ENCODE measurements around the gene HGD.
"Not testable (repeated sequence)": the region's sequence is repeated elsewhere in the genome, so short reads cannot be mapped to it uniquely, and the experiment has no call there.

The HGD gene

GRCh38 chr3:120680193-120680894, 1.7 kb downstream of the HGD start:
- DNase-seq (ENCODE audit: low read depth in 2 of 2): no peak

DNA sequence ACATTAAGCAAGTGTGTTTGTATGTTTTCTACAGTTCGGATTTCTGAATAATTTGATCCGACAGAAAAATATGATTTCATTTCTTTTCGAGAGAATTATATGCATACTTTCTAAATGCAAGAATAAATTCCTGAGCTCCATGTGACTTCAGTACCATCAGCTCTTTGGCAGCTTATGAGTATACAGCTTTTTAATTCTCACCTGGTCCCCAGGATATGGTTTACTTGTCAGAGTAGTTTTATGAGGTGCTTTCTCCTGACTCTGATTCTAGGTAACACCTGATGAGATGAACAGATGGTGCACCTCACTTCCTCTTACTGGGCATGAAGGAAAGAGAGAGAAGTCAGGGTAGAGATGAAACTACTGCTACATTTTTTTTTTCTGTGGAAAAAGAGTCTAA, 3.1 kb downstream of the HGD start:
- no peak for DNase-seq (ENCODE audit: low read depth in 2 of 2)

DNA sequence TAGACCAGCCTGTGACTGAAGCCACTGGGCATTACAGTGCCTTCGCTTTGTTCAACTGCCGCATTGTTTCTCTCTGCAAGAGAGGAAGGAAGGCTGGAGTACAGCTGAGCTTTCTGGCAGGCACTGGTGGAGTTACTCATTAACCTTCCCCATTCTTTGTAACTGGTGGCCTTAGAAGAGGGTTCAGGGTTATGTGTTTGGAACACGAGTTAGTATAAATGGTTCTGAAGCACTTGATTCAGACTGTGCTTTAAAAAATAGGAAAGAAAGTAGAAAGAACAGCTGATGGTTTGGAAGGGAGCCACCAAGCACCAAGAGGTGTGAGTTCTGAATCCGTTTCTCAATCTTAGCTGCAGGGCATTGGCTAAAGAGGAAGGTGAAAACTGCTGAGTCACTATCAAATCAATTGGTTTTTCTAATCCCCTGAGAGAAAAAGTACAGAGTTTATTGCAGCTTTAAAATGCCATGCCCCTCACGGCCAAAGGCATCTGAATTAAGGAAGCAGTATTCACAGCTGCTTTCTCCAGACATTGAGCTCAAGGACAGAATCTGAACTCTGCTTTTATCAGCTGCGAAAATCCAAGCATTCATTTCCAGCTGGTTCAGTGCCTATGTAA, 3.6 kb downstream of the HGD start:
- no peak for DNase-seq (ENCODE audit: low read depth in 2 of 2)

DNA sequence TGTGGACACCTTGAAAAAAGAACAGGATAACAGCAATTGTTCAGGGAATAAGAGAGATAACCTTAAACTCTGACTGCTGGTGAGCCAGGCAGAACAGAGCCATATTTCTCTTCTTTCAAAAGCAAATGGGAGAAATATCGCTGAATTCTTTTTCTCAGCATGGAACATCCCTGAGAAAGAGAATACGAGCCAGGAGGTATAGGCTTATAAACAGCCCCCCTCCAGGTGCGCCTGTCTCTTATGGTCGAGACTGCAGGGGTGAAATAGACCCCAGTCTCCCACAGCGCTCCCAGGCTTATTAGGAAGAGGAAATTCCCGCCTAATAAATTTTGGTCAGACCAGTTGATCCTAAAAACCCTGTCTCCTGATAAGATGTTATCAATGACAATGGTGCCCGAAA, 4.8 kb downstream of the HGD start:
- not testable (repeated sequence) for DNase-seq (ENCODE audit: low read depth in 2 of 2)

- no peak for DNase-seq (ENCODE audit: low read depth in 2 of 2)
Observed at GRCh38 chr3:120673116-120673515, 8.9 kb downstream of the HGD start.

DNA sequence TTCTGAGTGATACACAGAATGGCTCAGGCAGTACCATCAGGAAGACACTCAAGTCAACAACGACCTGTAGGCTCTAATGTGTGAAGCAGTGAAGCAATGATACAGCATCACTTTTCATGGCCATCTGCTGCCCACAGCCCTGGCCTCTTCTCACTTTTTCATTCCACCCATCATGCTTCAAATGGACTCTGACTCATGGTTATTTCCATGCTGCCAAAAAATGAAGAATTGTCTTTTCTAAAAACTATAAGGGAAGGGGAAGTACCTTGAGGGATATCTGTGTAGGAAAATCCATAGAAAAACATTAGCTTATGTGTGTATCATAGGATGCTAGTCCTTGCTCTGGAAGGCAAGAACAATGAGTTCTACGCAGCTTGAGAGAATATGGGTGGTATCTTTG, 11.5 kb downstream of the HGD start:
- DNase-seq (ENCODE audit: low read depth in 2 of 2): no peak

- DNase-seq (ENCODE audit: low read depth in 2 of 2): no peak
Observed at GRCh38 chr3:120664926-120665325, 17.1 kb downstream of the HGD start.

GRCh38 chr3:120661945-120662344, 20.1 kb downstream of the HGD start:
- DNase-seq (ENCODE audit: low read depth in 2 of 2): no peak

GRCh38 chr3:120661106-120661905, 20.7 kb downstream of the HGD start:
- no peak for DNase-seq (ENCODE audit: low read depth in 2 of 2)

DNA sequence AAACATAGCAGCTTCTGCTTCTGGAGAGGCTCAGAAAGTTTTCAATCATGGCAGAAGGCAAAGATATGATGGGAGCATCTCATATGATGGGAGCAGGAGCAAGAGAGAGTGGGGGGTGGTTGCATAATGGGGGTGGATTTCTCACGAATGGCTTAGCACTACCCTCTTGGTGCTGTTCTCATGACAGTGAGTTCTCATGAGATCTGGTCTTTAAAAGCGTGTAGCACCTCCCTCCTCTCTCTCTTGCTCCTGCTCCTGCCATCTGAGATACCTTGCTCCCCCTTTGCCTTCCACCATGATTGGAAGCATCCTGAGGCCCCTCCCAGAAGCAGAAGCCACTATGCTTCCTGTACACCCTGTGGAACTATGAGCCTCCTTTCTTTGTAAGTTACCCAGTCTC, 22.2 kb downstream of the HGD start:
- DNase-seq (ENCODE audit: low read depth in 2 of 2): no peak

- DNase-seq (ENCODE audit: low read depth in 2 of 2): no peak
Observed at GRCh38 chr3:120659285-120659684, 22.8 kb downstream of the HGD start.

GRCh38 chr3:120652896-120653545, 29.0 kb downstream of the HGD start:
- no peak for DNase-seq (ENCODE audit: low read depth in 2 of 2)

GRCh38 chr3:120652281-120652680, 29.8 kb downstream of the HGD start:
- no peak for DNase-seq (ENCODE audit: low read depth in 2 of 2)

- no peak for DNase-seq (ENCODE audit: low read depth in 2 of 2)
Observed at GRCh38 chr3:120650311-120650710, 31.7 kb downstream of the HGD start.

DNA sequence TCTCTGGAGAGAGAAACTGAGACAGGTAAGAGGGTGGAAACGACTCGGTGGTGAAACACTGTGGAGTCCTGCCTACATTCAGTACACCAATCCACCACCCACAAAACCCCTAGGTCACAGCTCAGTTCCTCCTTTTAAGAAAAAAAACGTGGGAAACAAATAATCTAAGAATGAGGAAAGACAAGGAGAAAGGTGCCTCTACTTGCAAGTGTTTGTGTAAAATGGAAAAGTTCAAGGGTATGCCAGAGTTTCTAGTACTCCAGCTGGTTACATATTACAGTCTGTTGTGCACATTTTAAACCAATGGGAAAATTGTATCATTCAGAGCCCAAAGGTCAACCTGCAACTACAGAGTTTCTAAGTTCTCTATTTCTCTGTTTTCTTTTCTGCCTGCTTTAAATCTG, 32.2 kb downstream of the HGD start:
- DNase-seq (ENCODE audit: low read depth in 2 of 2): no peak

DNA sequence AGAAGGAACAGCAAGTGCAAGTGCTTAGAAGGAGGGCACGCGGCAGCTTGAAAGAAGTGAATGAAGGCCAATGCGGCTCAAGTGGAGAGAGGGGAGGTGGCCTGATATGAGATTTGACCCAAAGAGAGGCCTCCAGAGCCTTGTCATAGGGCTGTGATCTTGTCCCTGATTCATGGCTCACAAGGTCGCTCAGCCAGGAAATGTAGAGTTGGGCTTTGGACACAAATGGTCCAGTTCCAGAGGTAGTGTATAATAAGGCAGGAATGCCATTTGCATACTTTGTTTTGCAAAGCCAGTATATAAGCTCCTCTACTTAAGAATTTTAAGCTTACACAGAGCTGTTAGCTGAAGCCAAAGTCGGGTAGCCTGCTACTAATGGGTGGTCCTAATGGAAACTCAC, 33.7 kb downstream of the HGD start:
- DNase-seq (ENCODE audit: low read depth in 2 of 2): no peak

DNA sequence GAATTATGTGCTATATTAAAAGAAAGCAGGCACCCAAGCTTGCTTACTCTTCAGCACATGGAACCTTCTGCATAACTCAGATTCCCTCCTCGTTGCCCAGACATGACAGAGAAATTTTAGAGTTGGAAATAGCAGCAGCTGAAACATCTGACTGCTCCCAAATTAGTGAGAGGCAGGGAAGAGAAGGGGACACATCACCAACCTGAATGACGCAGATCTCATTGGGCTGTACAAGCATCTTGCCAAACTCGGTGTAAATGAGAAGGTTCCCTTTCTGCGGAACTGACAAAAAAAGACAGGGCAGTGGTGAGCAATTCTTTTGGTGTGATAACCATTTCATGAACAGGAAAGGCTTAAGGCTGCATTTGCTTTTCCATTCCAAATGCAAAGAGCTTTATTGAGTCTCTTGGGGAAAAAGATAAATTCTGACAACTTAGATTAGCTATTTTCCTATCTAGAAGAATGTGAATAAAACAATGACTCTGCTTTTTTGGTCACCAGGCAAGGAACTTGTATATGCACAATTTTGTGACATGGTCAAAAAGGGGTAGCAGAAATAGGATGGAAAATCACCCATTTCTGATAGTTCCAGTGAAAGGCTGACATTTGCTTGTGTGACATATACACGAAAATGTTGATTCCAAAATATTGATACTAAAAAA, 35.1 kb downstream of the HGD start:
- no peak for DNase-seq (ENCODE audit: low read depth in 2 of 2)

- no peak for DNase-seq (ENCODE audit: low read depth in 2 of 2)
Observed at GRCh38 chr3:120645083-120645845, 36.8 kb downstream of the HGD start.

DNA sequence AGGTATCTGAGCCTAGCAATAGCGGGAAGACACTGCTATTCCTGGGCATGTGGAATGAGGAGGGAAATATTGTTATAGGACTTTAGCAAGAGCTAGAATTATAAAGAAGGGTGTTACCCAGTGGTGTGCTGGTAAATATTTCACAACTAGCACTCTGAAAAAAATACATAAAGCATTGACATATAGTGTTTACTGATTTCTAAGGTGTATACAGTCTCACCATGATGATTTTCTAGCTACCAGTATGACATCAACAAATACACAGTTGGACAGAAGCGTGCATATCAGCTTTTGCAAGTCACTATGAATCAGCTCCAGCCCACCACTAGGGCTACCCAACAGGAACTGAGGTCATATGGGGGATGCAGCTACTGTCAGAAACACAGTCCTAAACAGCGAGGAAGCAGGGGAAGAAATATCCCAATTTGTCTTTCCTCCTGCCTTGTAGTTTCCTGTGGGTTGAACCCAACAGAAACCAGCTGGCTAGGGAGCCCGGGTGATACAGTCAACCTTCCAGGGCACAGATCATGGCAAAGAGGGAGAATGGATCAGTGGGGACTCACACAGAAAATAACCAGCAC, 39.6 kb downstream of the HGD start:
- no peak for DNase-seq (ENCODE audit: low read depth in 2 of 2)

- DNase-seq (ENCODE audit: low read depth in 2 of 2): no peak
Observed at GRCh38 chr3:120641696-120642246, 40.3 kb downstream of the HGD start.
